Neural progenitor cell (in vitro differentiated cells): ENCODE results near the gene GLS.

Source experiments
- EZH2 ChIP-seq: fragments of 200-600 bp; sonication (generic); IDR thresholded peaks from 2 replicates; pipeline ENCODE4 v1.6.1; 2017; ENCODE audit warnings: antibody characterized with exemption, mild to moderate bottlenecking, moderate library complexity
- TF ChIP-seq, protein P1 (sequence below): fragments of 200-600 bp; sonication (generic); IDR thresholded peaks from 2 replicates; pipeline ENCODE4 v1.5.1; 2017; ENCODE audit warnings: antibody characterized with exemption, mild to moderate bottlenecking

DNA sequence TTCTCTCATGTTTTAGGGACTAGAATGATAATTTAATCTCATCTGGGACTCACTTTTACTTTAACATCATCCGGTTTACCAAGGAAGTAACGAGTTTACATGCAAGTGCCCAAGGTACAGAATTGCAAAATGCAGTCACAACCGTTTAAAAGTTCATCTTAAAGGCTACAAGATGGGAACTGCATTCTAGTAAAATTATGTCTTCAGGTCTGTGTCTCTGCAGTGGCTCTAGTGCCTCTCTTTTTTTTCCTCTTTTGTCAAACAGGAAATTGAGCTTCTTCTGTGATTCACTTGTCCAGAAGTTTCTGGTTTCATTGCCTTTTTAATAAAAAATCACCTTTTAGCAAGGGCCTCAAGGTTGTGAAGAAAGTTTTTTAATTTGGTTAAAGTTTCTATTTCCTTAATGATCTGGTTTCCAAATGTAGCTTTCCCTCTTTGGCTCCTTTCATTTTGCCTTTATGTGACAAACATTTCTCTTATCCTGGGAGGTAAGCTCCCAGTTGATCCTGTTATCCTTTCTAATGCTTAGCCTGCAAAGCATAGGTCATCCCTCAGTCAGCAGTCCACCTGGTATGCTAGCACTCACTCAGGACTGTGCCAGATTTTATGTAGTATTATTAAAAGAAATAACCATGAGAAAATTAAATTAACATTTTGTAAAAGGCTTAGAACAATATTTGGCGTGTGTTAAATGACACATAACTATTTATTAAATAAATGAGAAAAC is 2.4 kb downstream of the GLS start:
- TF ChIP-seq, protein P1, sequence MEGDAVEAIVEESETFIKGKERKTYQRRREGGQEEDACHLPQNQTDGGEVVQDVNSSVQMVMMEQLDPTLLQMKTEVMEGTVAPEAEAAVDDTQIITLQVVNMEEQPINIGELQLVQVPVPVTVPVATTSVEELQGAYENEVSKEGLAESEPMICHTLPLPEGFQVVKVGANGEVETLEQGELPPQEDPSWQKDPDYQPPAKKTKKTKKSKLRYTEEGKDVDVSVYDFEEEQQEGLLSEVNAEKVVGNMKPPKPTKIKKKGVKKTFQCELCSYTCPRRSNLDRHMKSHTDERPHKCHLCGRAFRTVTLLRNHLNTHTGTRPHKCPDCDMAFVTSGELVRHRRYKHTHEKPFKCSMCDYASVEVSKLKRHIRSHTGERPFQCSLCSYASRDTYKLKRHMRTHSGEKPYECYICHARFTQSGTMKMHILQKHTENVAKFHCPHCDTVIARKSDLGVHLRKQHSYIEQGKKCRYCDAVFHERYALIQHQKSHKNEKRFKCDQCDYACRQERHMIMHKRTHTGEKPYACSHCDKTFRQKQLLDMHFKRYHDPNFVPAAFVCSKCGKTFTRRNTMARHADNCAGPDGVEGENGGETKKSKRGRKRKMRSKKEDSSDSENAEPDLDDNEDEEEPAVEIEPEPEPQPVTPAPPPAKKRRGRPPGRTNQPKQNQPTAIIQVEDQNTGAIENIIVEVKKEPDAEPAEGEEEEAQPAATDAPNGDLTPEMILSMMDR = no peak
- TF ChIP-seq EZH2 = no peak
